Keratinocyte (primary cell): ENCODE measurements around the gene ZNF12. TPM values are rescaled to one million over a fixed set of nuclear protein-coding genes. Genes with fewer than 3 reads are reported as not detected.

Experiments used
- DNase-seq: peaks from one replicate; pipeline ENCODE4 v3.0.0-alpha.2; 2011; ENCODE audit warnings: low read depth, missing footprints, low spot score
- FAIRE-seq: peaks from 2 replicates; lab custom pipeline; 2011; peaks lifted over from hg19 to GRCh38; lab: Jason Lieb, UNC
- H2AFZ ChIP-seq: 2 replicates; pipeline ENCODE4 v1.6.0; 2012; ENCODE audit warnings: low read length, control low read depth, inconsistent platforms; ENCODE audit not compliant: control insufficient read depth
- H3K27ac ChIP-seq: 2 replicates; pipeline ENCODE4 v1.5.1; 2011; ENCODE audit warnings: low read length; ENCODE audit not compliant: control insufficient read depth, insufficient read depth
- H3K27me3 ChIP-seq: 3 replicates; pipeline ENCODE4 v1.6.0; 2011; ENCODE audit warnings: low read length; ENCODE audit not compliant: control insufficient read depth, insufficient read depth; ENCODE audit errors: extremely low read depth
- H3K36me3 ChIP-seq, 2 experiments: 2 replicates in 1 of 2; 3 replicates in 1 of 2; pipeline ENCODE4 v1.5.1; 2011; ENCODE audit warnings: low read length in 2 of 2, mild to moderate bottlenecking in 1 of 2; ENCODE audit not compliant: control insufficient read depth in 2 of 2, insufficient read depth in 2 of 2; ENCODE audit errors: extremely low read depth in 1 of 2
- H3K4me1 ChIP-seq: 3 replicates; pipeline ENCODE4 v1.5.1; 2011; ENCODE audit warnings: low read length; ENCODE audit not compliant: control insufficient read depth, insufficient read depth; ENCODE audit errors: extremely low read depth
- H3K4me2 ChIP-seq: 3 replicates; pipeline ENCODE4 v1.6.0; 2011; ENCODE audit warnings: low read depth, low read length; ENCODE audit not compliant: control insufficient read depth, insufficient read depth; ENCODE audit errors: extremely low read depth
- H3K4me3 ChIP-seq, 3 experiments: fragments of 200-600 bp in 1 of 3; sonication (generic) in 1 of 3; 2 replicates in 2 of 3; 3 replicates in 1 of 3; pipeline ENCODE4 v1.5.1; 2011 to 2016; ENCODE audit warnings: low read length in 3 of 3, mild to moderate bottlenecking in 3 of 3, control low read depth in 2 of 3, inconsistent platforms in 1 of 3, low read depth in 1 of 3, mixed read lengths in 1 of 3, mixed run types in 1 of 3, moderate library complexity in 1 of 3; ENCODE audit not compliant: control insufficient read depth in 2 of 3, insufficient read depth in 2 of 3; ENCODE audit errors: extremely low read depth in 1 of 3
- H3K79me2 ChIP-seq: 2 replicates; pipeline ENCODE4 v1.6.0; 2012; ENCODE audit warnings: low read length; ENCODE audit not compliant: control insufficient read depth, insufficient read depth
- H3K9ac ChIP-seq: 3 replicates; pipeline ENCODE4 v1.6.0; 2011; ENCODE audit warnings: low read length; ENCODE audit not compliant: control insufficient read depth, insufficient read depth; ENCODE audit errors: extremely low read depth
- H3K9me1 ChIP-seq: 3 replicates; pipeline ENCODE4 v1.6.0; 2011; ENCODE audit warnings: low read length; ENCODE audit not compliant: control insufficient read depth, insufficient read depth; ENCODE audit errors: extremely low read depth
- H3K9me3 ChIP-seq: 2 replicates; pipeline ENCODE4 v1.5.1; 2012; ENCODE audit warnings: low read depth, low read length; ENCODE audit not compliant: control insufficient read depth
- H4K20me1 ChIP-seq: 3 replicates; pipeline ENCODE4 v1.6.0; 2011; ENCODE audit warnings: low read length; ENCODE audit not compliant: control insufficient read depth, insufficient read depth; ENCODE audit errors: extremely low read depth
- EZH2 ChIP-seq: IDR thresholded peaks from one replicate; pipeline ENCODE4 v1.6.1; 2012; ENCODE audit warnings: inconsistent platforms, mild to moderate bottlenecking, low read length, moderate library complexity
- dilution Hi-C: fragments of 300-500 bp; cut with MboI; formaldehyde crosslinking; loops from one replicate; pipeline ENCODE4 v1.7.0; 2020; ENCODE audit warnings: low sequenced_read_pairs; ENCODE audit not compliant: extremely low pct_ligation_motif_present
- polyA plus RNA-seq, 5 experiments: library from polyadenylated mRNA; depleted of rRNA in 3 of 5; stranded (reverse) in 3 of 5; stranded (forward) in 1 of 5; unstranded in 1 of 5; fragments of >200 nt; gene quantifications; 1 replicate in 1 of 5; 2 replicates in 3 of 5; 3 replicates in 1 of 5; pipeline versions ENCODE4 v1.2.1 to v1.2.3, GENCODE V29; 2011 to 2012; ENCODE audit warnings: missing spikeins in 2 of 5, low read depth in 1 of 5, low replicate concordance in 1 of 5
- TF ChIP-seq, protein P1 (sequence below), 3 experiments: IDR thresholded peaks in 1 of 3; conservative IDR thresholded peaks in 1 of 3; optimal IDR thresholded peaks in 1 of 3; 2 replicates in 2 of 3; 3 replicates in 1 of 3; pipeline versions ENCODE3 to v1.5.1; 2011; ENCODE audit warnings: low read length in 3 of 3, mild to moderate bottlenecking in 3 of 3, moderate library complexity in 2 of 3, control low read depth in 1 of 3, inconsistent platforms in 1 of 3; ENCODE audit not compliant: insufficient read depth in 2 of 3; ENCODE audit errors: extremely low read depth in 1 of 3

Gene ZNF12
- polyA plus RNA-seq, 1 donor (not counting 4 experiments of a cell fraction or from before 2014, with no cell fraction given) = 12.5 TPM

DNA sequence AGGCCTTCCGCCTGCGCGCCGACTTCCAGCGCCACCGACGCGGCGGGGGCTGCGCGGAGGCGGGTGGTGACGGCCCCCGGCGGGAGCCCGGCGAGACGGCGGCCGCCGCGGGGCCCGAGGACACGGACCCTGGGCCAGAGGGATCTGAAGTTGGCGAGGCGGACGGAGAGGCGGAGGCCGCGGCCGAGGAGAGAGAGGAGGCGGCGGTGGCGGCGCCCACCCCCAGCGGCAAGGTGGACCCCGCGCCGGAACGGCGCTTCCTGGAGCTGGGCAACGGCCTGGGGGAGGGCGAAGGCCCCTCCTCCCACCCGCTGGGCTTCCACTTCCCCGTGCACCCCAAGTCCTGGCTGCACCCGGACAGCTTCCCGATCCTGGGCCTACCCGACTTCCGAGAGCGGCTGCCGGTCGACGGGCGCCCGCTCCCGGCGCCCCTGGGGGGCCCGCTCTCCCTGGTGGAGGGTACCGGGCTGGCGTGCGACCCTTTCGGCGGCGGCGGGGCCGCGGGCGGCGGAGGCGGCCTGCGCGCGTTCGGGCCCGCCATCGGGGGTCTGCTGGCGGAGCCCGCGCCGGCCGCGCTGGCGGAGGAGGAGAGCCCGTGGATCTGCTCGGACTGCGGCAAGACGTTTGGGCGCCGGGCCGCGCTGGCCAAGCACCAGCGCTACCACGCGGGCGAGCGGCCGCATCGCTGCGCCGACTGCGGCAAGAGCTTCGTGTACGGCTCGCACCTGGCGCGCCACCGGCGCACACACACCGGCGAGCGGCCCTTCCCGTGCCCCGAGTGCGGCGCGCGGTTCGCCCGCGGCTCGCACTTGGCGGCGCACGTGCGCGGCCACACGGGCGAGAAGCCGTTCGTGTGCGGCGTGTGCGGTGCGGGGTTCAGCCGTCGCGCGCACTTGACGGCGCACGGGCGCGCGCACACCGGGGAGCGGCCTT lies 53.4 kb downstream of the ZNF12 start:
- TF ChIP-seq EZH2 = no peak
- TF ChIP-seq, protein P1, sequence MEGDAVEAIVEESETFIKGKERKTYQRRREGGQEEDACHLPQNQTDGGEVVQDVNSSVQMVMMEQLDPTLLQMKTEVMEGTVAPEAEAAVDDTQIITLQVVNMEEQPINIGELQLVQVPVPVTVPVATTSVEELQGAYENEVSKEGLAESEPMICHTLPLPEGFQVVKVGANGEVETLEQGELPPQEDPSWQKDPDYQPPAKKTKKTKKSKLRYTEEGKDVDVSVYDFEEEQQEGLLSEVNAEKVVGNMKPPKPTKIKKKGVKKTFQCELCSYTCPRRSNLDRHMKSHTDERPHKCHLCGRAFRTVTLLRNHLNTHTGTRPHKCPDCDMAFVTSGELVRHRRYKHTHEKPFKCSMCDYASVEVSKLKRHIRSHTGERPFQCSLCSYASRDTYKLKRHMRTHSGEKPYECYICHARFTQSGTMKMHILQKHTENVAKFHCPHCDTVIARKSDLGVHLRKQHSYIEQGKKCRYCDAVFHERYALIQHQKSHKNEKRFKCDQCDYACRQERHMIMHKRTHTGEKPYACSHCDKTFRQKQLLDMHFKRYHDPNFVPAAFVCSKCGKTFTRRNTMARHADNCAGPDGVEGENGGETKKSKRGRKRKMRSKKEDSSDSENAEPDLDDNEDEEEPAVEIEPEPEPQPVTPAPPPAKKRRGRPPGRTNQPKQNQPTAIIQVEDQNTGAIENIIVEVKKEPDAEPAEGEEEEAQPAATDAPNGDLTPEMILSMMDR (optimal IDR thresholded peaks at IDR 0.05 in 1 of 3, IDR thresholded peaks at IDR 0.05 in 1 of 3, conservative IDR thresholded peaks at IDR 0.05 in 1 of 3; ENCODE audit: extremely low read depth in 1 of 3, insufficient read depth in 2 of 3, low read length in 3 of 3) = no peak
- FAIRE-seq (no peak), DNase-seq (no peak)
- dilution Hi-C loops = no loop called here
- Histone ChIP-seq H4K20me1 (no peaks in the 10 kb centered on the region), H3K27ac (no peak overlapping the region), H3K9ac (no peak overlapping the region), H3K27me3 (no peaks in the 10 kb centered on the region), H3K9me3 (no peaks in the 10 kb centered on the region), H3K9me1 (no peaks in the 10 kb centered on the region), H3K4me1 (no peaks in the 10 kb centered on the region), H3K4me2 (no peak overlapping the region), H3K79me2 (no peaks in the 10 kb centered on the region), H3K36me3 (peaks cover 12 to 15% of the 10 kb centered on the region in 2 experiments), H2AFZ (no peak overlapping the region), H3K4me3 (no peak overlapping the region)

DNA sequence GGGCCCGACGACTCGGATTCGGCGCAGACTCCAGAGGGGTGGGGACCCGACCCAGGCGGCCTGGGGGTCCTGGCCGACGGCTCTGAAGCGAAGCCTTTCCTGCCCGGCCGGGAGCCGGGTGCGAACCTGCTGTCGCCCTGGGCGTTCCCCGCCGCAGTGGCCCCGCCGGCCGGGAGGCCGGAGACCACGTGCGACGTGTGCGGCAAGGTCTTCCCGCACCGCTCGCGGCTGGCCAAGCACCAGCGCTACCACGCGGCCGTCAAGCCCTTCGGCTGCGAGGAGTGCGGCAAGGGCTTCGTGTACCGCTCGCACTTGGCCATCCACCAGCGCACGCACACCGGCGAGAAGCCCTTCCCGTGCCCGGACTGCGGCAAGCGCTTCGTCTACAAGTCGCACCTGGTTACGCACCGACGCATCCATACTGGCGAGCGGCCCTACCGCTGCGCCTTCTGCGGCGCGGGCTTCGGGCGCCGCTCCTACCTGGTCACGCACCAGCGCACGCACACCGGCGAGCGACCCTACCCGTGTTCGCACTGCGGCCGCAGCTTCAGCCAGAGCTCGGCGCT lies 54.2 kb downstream of the ZNF12 start:
- Histone ChIP-seq H3K4me2 (no peak overlapping the region), H3K27ac (no peak overlapping the region), H3K9ac (no peak overlapping the region), H4K20me1 (no peaks in the 10 kb centered on the region), H3K27me3 (no peaks in the 10 kb centered on the region), H3K9me3 (no peaks in the 10 kb centered on the region), H3K4me1 (no peaks in the 10 kb centered on the region), H3K4me3 (no peak overlapping the region), H2AFZ (no peak overlapping the region), H3K9me1 (no peaks in the 10 kb centered on the region), H3K79me2 (no peaks in the 10 kb centered on the region), H3K36me3 (peaks cover 14 to 15% of the 10 kb centered on the region in 2 experiments)
- no peak for FAIRE-seq
- no peak for TF ChIP-seq EZH2
- TF ChIP-seq, protein P1 (optimal IDR thresholded peaks at IDR 0.05 in 1 of 3, IDR thresholded peaks at IDR 0.05 in 1 of 3, conservative IDR thresholded peaks at IDR 0.05 in 1 of 3; ENCODE audit: extremely low read depth in 1 of 3, insufficient read depth in 2 of 3, low read length in 3 of 3) = no peak
- no peak for DNase-seq
- dilution Hi-C loops = no loop called here
